Measurements from ENCODE around the gene GAD1.

GAD1 gene

DNA sequence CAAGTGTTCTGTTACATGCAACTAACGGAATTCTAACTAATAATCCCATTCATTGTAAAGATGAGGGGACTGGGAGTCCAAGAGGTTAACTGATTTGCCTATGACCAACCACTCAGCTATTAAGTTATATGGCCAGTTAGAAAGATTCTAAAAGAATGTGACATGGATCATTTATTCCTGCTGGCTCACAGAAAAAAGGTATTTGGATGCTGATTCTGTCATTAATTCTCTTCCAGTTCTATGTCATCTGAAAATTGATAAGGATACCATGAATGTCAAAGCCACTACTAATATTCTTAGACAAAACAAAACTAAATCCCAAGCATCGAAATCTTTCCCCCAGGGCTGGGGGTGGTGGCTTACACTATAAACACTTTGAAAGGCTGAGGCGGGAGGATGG is 71.2 kb downstream of the GAD1 start:
- DNase-seq: no peak

DNA sequence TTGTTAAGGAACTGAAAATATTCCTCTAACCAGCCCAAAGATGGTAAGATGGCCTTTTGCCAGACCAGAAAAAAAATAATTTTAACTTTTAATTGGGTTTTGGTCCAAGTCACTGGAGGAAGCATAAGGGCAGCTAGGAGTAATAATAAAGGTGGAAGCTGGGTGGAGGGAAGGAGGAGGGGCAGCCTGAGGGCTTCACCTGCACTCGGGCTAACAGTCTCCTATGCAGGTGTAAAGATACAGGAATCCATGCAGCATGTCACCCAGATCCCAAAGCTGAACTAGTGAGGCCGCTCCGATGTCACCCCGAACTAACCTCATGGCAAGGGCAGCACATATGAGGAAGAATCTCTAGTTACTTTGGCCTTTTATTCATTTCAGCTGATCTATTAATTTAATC is 75.2 kb downstream of the GAD1 start:
- no peak for DNase-seq

DNA sequence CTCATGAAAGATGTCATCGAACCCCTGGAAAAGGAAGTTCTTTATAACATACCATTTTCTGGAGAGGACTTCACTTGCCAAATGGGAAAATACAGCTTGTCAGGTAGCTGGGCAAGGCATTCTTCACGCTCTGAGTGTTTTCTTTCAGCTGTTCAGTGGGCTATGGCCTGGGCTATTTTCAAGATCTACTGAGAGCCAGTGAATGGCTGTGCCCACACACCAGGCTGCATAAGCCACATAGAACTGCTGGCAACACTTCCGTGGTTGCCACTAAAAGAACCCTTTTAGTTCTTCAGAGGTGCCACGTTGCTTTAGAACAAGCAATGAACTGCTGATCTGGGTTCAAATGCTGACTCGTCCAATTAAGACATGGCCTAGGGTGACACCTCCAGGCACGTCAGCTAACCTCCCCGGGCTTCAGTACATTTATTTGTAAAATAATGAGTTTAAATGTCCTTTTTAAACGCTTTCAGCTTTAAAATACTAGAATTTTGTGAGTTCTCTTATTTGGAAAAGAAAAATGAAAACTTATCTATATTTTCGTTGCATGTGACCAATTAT is 75.8 kb downstream of the GAD1 start:
- DNase-seq: no peak

DNA sequence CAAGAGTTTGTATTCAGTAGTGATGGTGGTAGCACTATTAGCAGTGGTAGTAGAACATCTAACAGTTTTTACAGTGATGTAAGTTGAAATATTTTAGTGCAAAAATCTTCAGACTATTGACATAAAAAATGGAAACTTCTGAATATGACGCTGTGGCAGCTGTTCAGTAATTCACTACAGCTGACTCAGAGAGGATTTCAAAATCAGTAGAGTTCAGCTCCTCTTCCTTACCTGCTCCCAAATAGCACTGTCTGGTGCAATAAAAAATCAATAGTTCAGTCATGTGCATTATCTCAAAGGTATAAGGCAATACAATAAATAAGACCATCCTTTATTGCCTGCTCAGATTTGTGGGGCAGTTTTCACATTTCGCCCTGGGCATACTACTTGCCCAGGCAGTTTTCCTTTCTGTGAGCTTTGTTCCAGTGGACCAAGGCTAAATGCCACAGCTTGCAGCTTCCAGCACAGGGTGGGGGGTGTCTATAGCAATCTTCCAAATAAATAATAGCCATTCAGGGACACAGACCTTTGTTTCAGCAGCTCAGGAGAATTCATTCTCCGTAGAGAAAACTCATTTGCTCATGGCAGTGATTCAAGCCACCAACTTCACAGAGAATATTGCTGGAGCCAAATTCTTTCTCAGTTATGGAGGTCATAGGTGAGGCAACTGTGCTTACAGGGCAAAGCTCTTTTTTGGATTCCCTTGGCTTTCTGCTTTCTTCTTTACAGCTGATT is 78.5 kb downstream of the GAD1 start:
- no peak for DNase-seq

- no peak for DNase-seq
Observed at GRCh38 chr2:170896622-170897021, 79.9 kb downstream of the GAD1 start.

GRCh38 chr2:170897108-170897507 is 80.4 kb downstream of the GAD1 start:
- DNase-seq: no peak

GRCh38 chr2:170905864-170906263 is 89.2 kb downstream of the GAD1 start:
- DNase-seq: no peak
